ENCODE measurements around the gene RPH3AL. TPM values are rescaled to one million over a fixed set of nuclear protein-coding genes. Genes with fewer than 3 reads are reported as not detected.

RPH3AL gene
- total RNA-seq, 1 experiment from 2014 or later = 3.0 TPM

GRCh38 chr17:333626-334396 lies 18.8 kb downstream of the RPH3AL start:
- H3T11ph ChIP-seq (ENCODE audit: low read length) = no peak overlapping the region
- no peak overlapping the region for H2AK5ac ChIP-seq (ENCODE audit: insufficient read length, low read length)
- Mint-ChIP-seq H3K4me3 (peak overlapping the region in 1 of 2 experiments; percentile 54; a peak in 2 of 5 replicates), H3K9me3 (no peaks in the 10 kb centered on the region; a peak in 1 of 5 replicates), H3K27ac (peak overlapping the region in 2 of 3 experiments; percentile 5 to 86; a peak in 2 of 7 replicates), H3K4me1 (peaks cover 26 to 33% of the 10 kb centered on the region in 2 experiments), H3K27me3 (ENCODE audit: low read depth) (peaks cover 8% of the 10 kb centered on the region), H3K36me3 (ENCODE audit: insufficient read depth in 1 of 3, low read depth in 3 of 3) (no peaks in the 10 kb centered on the region; a peak in 1 of 7 replicates)
- DNase-seq = peak; percentile 81
- no peak overlapping the region for H3K18ac ChIP-seq (ENCODE audit: insufficient read length, low read depth, low read length)
- H3K4me1 ChIP-seq (ENCODE audit: insufficient read depth, low read length) = no peaks in the 10 kb centered on the region; the same call in 1 of the 2 replicates
- no peaks in the 10 kb centered on the region for H3K23me2 ChIP-seq (ENCODE audit: insufficient read length, low read depth, low read length, poor library complexity, severe bottlenecking)
- no peak overlapping the region for H3K9ac ChIP-seq (ENCODE audit: extremely low read depth, insufficient read length, low read length)
- H3K23ac ChIP-seq (ENCODE audit: insufficient read length, low read depth, low read length) = no peak overlapping the region
- WGBS (ENCODE audit: extremely low coverage, insufficient read length, low lambda C conversion rate) = no CpG with 5 or more reads among the region's 23 CpGs
- H4K91ac ChIP-seq (ENCODE audit: insufficient read length, low read depth, low read length) = no peak overlapping the region
- H2BK120ac ChIP-seq (ENCODE audit: low read depth, low read length, poor library complexity, severe bottlenecking) = no peak overlapping the region
- H3K9me3 ChIP-seq (ENCODE audit: control insufficient read depth, low read depth, low read length) = no peaks in the 10 kb centered on the region
- H3K4ac ChIP-seq (ENCODE audit: low read depth, low read length) = no peak overlapping the region
- H4K5ac ChIP-seq (ENCODE audit: insufficient read length, low read depth, low read length) = no peak overlapping the region
- no peak overlapping the region for H2BK5ac ChIP-seq (ENCODE audit: insufficient read length, low read length)
- H3K79me1 ChIP-seq (ENCODE audit: insufficient read depth, low read depth, low read length, poor library complexity, severe bottlenecking) = no peaks in the 10 kb centered on the region
- TF ChIP-seq, protein P1, sequence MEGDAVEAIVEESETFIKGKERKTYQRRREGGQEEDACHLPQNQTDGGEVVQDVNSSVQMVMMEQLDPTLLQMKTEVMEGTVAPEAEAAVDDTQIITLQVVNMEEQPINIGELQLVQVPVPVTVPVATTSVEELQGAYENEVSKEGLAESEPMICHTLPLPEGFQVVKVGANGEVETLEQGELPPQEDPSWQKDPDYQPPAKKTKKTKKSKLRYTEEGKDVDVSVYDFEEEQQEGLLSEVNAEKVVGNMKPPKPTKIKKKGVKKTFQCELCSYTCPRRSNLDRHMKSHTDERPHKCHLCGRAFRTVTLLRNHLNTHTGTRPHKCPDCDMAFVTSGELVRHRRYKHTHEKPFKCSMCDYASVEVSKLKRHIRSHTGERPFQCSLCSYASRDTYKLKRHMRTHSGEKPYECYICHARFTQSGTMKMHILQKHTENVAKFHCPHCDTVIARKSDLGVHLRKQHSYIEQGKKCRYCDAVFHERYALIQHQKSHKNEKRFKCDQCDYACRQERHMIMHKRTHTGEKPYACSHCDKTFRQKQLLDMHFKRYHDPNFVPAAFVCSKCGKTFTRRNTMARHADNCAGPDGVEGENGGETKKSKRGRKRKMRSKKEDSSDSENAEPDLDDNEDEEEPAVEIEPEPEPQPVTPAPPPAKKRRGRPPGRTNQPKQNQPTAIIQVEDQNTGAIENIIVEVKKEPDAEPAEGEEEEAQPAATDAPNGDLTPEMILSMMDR (conservative IDR thresholded peaks at IDR 0.05) = no peak
- H2AFZ ChIP-seq (ENCODE audit: low read length) = no peak overlapping the region
- no peak overlapping the region for H2BK20ac ChIP-seq (ENCODE audit: low read depth, low read length, poor library complexity, severe bottlenecking)
- H3K4me2 ChIP-seq (ENCODE audit: insufficient read depth, insufficient read length, low read length) = no peak overlapping the region
- no peak overlapping the region for H3K56ac ChIP-seq (ENCODE audit: insufficient read length, low read depth, low read length)
- H2BK15ac ChIP-seq (ENCODE audit: low read depth, low read length) = no peak overlapping the region
- no peak overlapping the region for H3K27ac ChIP-seq (ENCODE audit: insufficient read length, low read depth, low read length)
- peaks cover 2% of the 10 kb centered on the region; the same call in 1 of the 2 replicates for H3K27me3 ChIP-seq (ENCODE audit: insufficient read depth, low read length)
- H4K8ac ChIP-seq (replicated peaks; ENCODE audit: insufficient read length, low read depth, low read length) = no peak overlapping the region
- H3K14ac ChIP-seq (ENCODE audit: insufficient read depth, low read length) = no peak overlapping the region
- no peaks in the 10 kb centered on the region for H4K20me1 ChIP-seq (ENCODE audit: control insufficient read depth, insufficient read depth, insufficient read length)
- H2BK12ac ChIP-seq (ENCODE audit: insufficient read length, low read depth, low read length) = no peak overlapping the region
- no peaks in the 10 kb centered on the region for H3K79me2 ChIP-seq (ENCODE audit: insufficient read depth, low read length)

Measured in H9 (cell line).